ENCODE results near the gene COX8C. TPM values are rescaled to one million over a fixed set of nuclear protein-coding genes. Genes with fewer than 3 reads are reported as not detected.

Gene COX8C
- total RNA-seq (2021) (not detected in 2 replicates), Bru-seq, nascent RNA (percentile 21 among the genes with signal in this experiment), BruChase-seq, experiment 1, labeled RNA remaining after a 2-hour chase (percentile 27 among the genes with signal in this experiment), BruChase-seq, experiment 2, labeled RNA remaining after a 6-hour chase (percentile 28 among the genes with signal in this experiment)
- long read RNA-seq: 0 reads

GRCh38 chr14:93346926-93347721 lies at the start of gene COX8C:
Gene COX8C, plus strand, starts transcription at chr14:93347182. Its CDS starts 87 bp downstream, at chr14:93347269.
- no peaks in the 10 kb centered on the region for H3K27me3 ChIP-seq (ENCODE audit: insufficient read depth, low read depth)
- no peak within 1 kb of the TSS for H2AFZ ChIP-seq
- no peak within 1 kb of the TSS for H3K4me2 ChIP-seq
- no peak for TF ChIP-seq EZH2 (IDR thresholded peaks at IDR 0.05; ENCODE audit: low read depth)
- 0 out of 2 replicates have a peak, but pooled peaks have one; percentile 15 for TF ChIP-seq CTCF (conservative IDR thresholded peaks at IDR 0.05)
- no peaks in the 10 kb centered on the region for H3K9me2 ChIP-seq (ENCODE audit: insufficient read depth)
- ChIA-PET CTCF (interaction anchor here (1.0 kb wide), 1 partner anchor 139 kb away, joined by 3 read pairs; no protein-coding TSS in a partner anchor), POLR2A (ENCODE audit: unreplicated experiment) (no interaction called here)
- BruUV-seq (replicated peaks): no TSS peak
- intact Hi-C loops (cut with micrococcal nuclease; ENCODE audit: unreplicated experiment): no loop called here
- H3K4me3 ChIP-seq: no peak within 1 kb of the TSS
- no peaks in the 10 kb centered on the region for H3F3A ChIP-seq (ENCODE audit: insufficient read depth, low read depth)
- no peaks in the 10 kb centered on the region for H3K9me3 ChIP-seq (ENCODE audit: insufficient read depth, low read depth)
- no peak for DNase-seq
- no peaks in the 10 kb centered on the region for H3K4me1 ChIP-seq (replicated peaks; ENCODE audit: insufficient read depth)
- no peaks in the 10 kb centered on the region for H3K36me3 ChIP-seq (ENCODE audit: low read depth)
- no peaks in the 10 kb centered on the region for H3K79me2 ChIP-seq (ENCODE audit: low read depth)
- no peak within 1 kb of the TSS for H3K27ac ChIP-seq
- H4K20me1 ChIP-seq (ENCODE audit: insufficient read depth): no peaks in the 10 kb centered on the region

- Histone ChIP-seq H3K4me3 (no peak overlapping the region), H3K9me3 (ENCODE audit: insufficient read depth, low read depth) (no peaks in the 10 kb centered on the region), H3K4me1 (replicated peaks; ENCODE audit: insufficient read depth) (no peaks in the 10 kb centered on the region), H3K36me3 (ENCODE audit: low read depth) (no peaks in the 10 kb centered on the region), H3K27me3 (ENCODE audit: insufficient read depth, low read depth) (no peaks in the 10 kb centered on the region), H3K79me2 (ENCODE audit: low read depth) (peaks cover 76% of the 10 kb centered on the region), H3K27ac (no peak overlapping the region), H2AFZ (no peak overlapping the region), H4K20me1 (ENCODE audit: insufficient read depth) (peaks cover 9% of the 10 kb centered on the region), H3F3A (ENCODE audit: insufficient read depth, low read depth) (peaks cover 7% of the 10 kb centered on the region; the same call in 1 of the 2 replicates), H3K9me2 (ENCODE audit: insufficient read depth) (no peaks in the 10 kb centered on the region), H3K4me2 (no peak overlapping the region)
- DNase-seq: no peak
- CTCF ChIA-PET: interaction anchor here (0.6 kb wide), 1 partner anchor 32 kb away, joined by 6 read pairs; no protein-coding TSS in a partner anchor
- intact Hi-C loops (cut with micrococcal nuclease; ENCODE audit: unreplicated experiment): no loop called here
- no peak for TF ChIP-seq EZH2 (IDR thresholded peaks at IDR 0.05; ENCODE audit: low read depth)
- no TSS peak for BruUV-seq (replicated peaks)
- POLR2A ChIA-PET (ENCODE audit: unreplicated experiment): no interaction called here
Observed at GRCh38 chr14:93299416-93299815, 47.6 kb upstream of the COX8C start.

GRCh38 chr14:93299866-93300265 lies 47.1 kb upstream of the COX8C start:
- H3K4me3 ChIP-seq: no peak overlapping the region
- peaks cover 7% of the 10 kb centered on the region; the same call in 1 of the 2 replicates for H3F3A ChIP-seq (ENCODE audit: insufficient read depth, low read depth)
- CTCF ChIA-PET: interaction anchor here (0.6 kb wide), 1 partner anchor 32 kb away, joined by 6 read pairs; no protein-coding TSS in a partner anchor
- H3K9me2 ChIP-seq (ENCODE audit: insufficient read depth): no peaks in the 10 kb centered on the region
- DNase-seq: no peak
- no peak overlapping the region for H3K27ac ChIP-seq
- no peaks in the 10 kb centered on the region for H3K9me3 ChIP-seq (ENCODE audit: insufficient read depth, low read depth)
- no peak for TF ChIP-seq EZH2 (IDR thresholded peaks at IDR 0.05; ENCODE audit: low read depth)
- no peak for TF ChIP-seq CTCF (conservative IDR thresholded peaks at IDR 0.05)
- no peak overlapping the region for H2AFZ ChIP-seq
- intact Hi-C loops (cut with micrococcal nuclease; ENCODE audit: unreplicated experiment): no loop called here
- H3K79me2 ChIP-seq (ENCODE audit: low read depth): peaks cover 81% of the 10 kb centered on the region
- no peaks in the 10 kb centered on the region for H3K27me3 ChIP-seq (ENCODE audit: insufficient read depth, low read depth)
- no peaks in the 10 kb centered on the region for H3K4me1 ChIP-seq (replicated peaks; ENCODE audit: insufficient read depth)
- H3K36me3 ChIP-seq (ENCODE audit: low read depth): no peaks in the 10 kb centered on the region
- H4K20me1 ChIP-seq (ENCODE audit: insufficient read depth): peaks cover 9% of the 10 kb centered on the region
- H3K4me2 ChIP-seq: no peak overlapping the region
- POLR2A ChIA-PET (ENCODE audit: unreplicated experiment): no interaction called here
- BruUV-seq (replicated peaks): no TSS peak
